Neural cell (in vitro differentiated cells): ENCODE results near the gene TPD52L2. TPM values are rescaled to one million over a fixed set of nuclear protein-coding genes. Genes with fewer than 3 reads are reported as not detected.

Experiments used
- H2AFZ ChIP-seq: fragments of 200-600, 300-800 bp; sonication (generic), shearing (Covaris generic); 2 replicates; pipeline ENCODE4 v1.6.0; 2014; ENCODE audit warnings: low read depth, mild to moderate bottlenecking, antibody characterized with exemption, low read length, moderate library complexity
- H3F3A ChIP-seq: fragments of 200-600 bp; shearing (Covaris generic); 2 replicates; pipeline ENCODE4 v1.6.1; 2016; ENCODE audit warnings: mild to moderate bottlenecking, moderate library complexity, mixed read lengths, antibody characterized with exemption, low read length; ENCODE audit not compliant: insufficient read depth, poor library complexity, severe bottlenecking
- H3K27ac ChIP-seq: fragments of 200-600, 300-800 bp; sonication (generic), shearing (Covaris generic); 2 replicates; pipeline ENCODE4 v1.5.1; 2014; ENCODE audit warnings: mild to moderate bottlenecking, low read length, moderate library complexity
- H3K27me3 ChIP-seq: fragments of 300-800, 200-600 bp; sonication (generic), shearing (Covaris generic); 2 replicates; pipeline ENCODE4 v1.6.0; 2014; ENCODE audit warnings: mild to moderate bottlenecking, low read depth, low read length, moderate library complexity; ENCODE audit not compliant: insufficient read depth
- H3K36me3 ChIP-seq: fragments of 300-800, 200-600 bp; sonication (generic), shearing (Covaris generic); 2 replicates; pipeline ENCODE4 v1.5.1; 2014; ENCODE audit warnings: mild to moderate bottlenecking, antibody characterized with exemption, low read length, moderate library complexity; ENCODE audit not compliant: insufficient read depth
- H3K4me2 ChIP-seq: fragments of 300-800, 200-600 bp; sonication (generic), shearing (Covaris generic); 2 replicates; pipeline ENCODE4 v1.6.0; 2014; ENCODE audit warnings: mild to moderate bottlenecking, low read length
- H3K4me3 ChIP-seq: fragments of 300-800, 200-600 bp; sonication (generic), shearing (Covaris generic); 2 replicates; pipeline ENCODE4 v1.5.1; 2014; ENCODE audit warnings: mild to moderate bottlenecking, low read length, moderate library complexity
- H3K79me2 ChIP-seq: fragments of 200-600 bp; shearing (Covaris generic); replicated peaks from 2 replicates; pipeline ENCODE4 v1.6.0; 2014; ENCODE audit warnings: mild to moderate bottlenecking, low read length, moderate library complexity; ENCODE audit not compliant: insufficient read depth
- H3K9ac ChIP-seq: fragments of 300-800, 200-600 bp; sonication (generic), shearing (Covaris generic); 2 replicates; pipeline ENCODE4 v1.6.1; 2016; ENCODE audit warnings: mild to moderate bottlenecking, low read length, mixed read lengths
- H3K9me2 ChIP-seq: fragments of 200-600 bp; shearing (Covaris generic); 2 replicates; pipeline ENCODE4 v1.6.1; 2016; ENCODE audit warnings: mild to moderate bottlenecking, low read length, mixed read lengths; ENCODE audit not compliant: insufficient read depth
- H3K9me3 ChIP-seq: fragments of 200-600, 300-800 bp; sonication (generic), shearing (Covaris generic); 2 replicates; pipeline ENCODE4 v1.6.1; 2016; ENCODE audit warnings: mild to moderate bottlenecking, mixed run types, low read length, moderate library complexity, mixed read lengths
- H4K20me1 ChIP-seq: fragments of 200-600 bp; shearing (Covaris generic); 2 replicates; pipeline ENCODE4 v1.6.1; 2016; ENCODE audit warnings: mild to moderate bottlenecking, mixed run types; ENCODE audit not compliant: insufficient read depth
- EP300 ChIP-seq: fragments of 450-650 bp; conservative IDR thresholded peaks from 2 replicates; pipeline ENCODE4 v1.6.1; 2014; ENCODE audit warnings: antibody characterized with exemption, mild to moderate bottlenecking, moderate library complexity; ENCODE audit not compliant: poor library complexity, severe bottlenecking
- EZH2 ChIP-seq: fragments of 200-600, 300-800 bp; shearing (Covaris generic), sonication (generic); IDR thresholded peaks from 2 replicates; pipeline ENCODE4 v1.6.1; 2014; ENCODE audit warnings: antibody characterized with exemption, low read length, borderline replicate concordance, mild to moderate bottlenecking; ENCODE audit not compliant: insufficient read depth, poor library complexity, severe bottlenecking
- MXI1 ChIP-seq: fragments of 450-650 bp; conservative IDR thresholded peaks from 2 replicates; pipeline ENCODE4 v1.6.1; 2014; ENCODE audit warnings: antibody characterized with exemption, mild to moderate bottlenecking; ENCODE audit not compliant: poor library complexity, severe bottlenecking
- POLR2AphosphoS5 ChIP-seq: IDR thresholded peaks from 2 replicates; pipeline ENCODE4 v1.6.1; 2012
- RAD21 ChIP-seq: fragments of 450-650 bp; conservative IDR thresholded peaks from 2 replicates; pipeline ENCODE4 v1.6.1; 2014; ENCODE audit warnings: antibody characterized with exemption, mild to moderate bottlenecking, moderate library complexity
- REST ChIP-seq: IDR thresholded peaks from 2 replicates; pipeline ENCODE4 v1.6.1; 2012; ENCODE audit warnings: borderline replicate concordance
- SMC3 ChIP-seq: fragments of 450-650 bp; conservative IDR thresholded peaks from 2 replicates; pipeline ENCODE4 v1.6.1; 2014; ENCODE audit warnings: antibody characterized with exemption, mild to moderate bottlenecking, moderate library complexity; ENCODE audit not compliant: poor library complexity
- TAF1 ChIP-seq: IDR thresholded peaks from 2 replicates; pipeline ENCODE4 v1.6.1; 2012; ENCODE audit warnings: low read depth
- polyA plus RNA-seq: library from polyadenylated mRNA; depleted of rRNA; stranded (reverse); fragments of >200 nt; gene quantifications from 2 replicates; pipeline ENCODE4 v1.2.3, GENCODE V29; 2014
- TF ChIP-seq, protein P1 (sequence below): fragments of 450-650 bp; IDR thresholded peaks from 2 replicates; pipeline ENCODE4 v1.5.1; 2014; ENCODE audit warnings: antibody characterized with exemption, mild to moderate bottlenecking, moderate library complexity; ENCODE audit not compliant: poor library complexity, severe bottlenecking

Gene TPD52L2
- polyA plus RNA-seq, 1 donor from 2014 or later = 142 TPM

GRCh38 chr20:63892402-63892801 is 27.3 kb downstream of the TPD52L2 start:
- H3K9me2 ChIP-seq = no peaks in the 10 kb centered on the region
- no peak overlapping the region for H3K4me2 ChIP-seq
- H3K4me3 ChIP-seq = no peak overlapping the region
- no peak overlapping the region for H3K9ac ChIP-seq
- H4K20me1 ChIP-seq = peaks cover 7% of the 10 kb centered on the region
- H3K79me2 ChIP-seq = peaks cover 19% of the 10 kb centered on the region
- no peak for TF ChIP-seq POLR2AphosphoS5
- H3K36me3 ChIP-seq = no peaks in the 10 kb centered on the region
- no peak overlapping the region for H2AFZ ChIP-seq
- H3K27ac ChIP-seq = no peak overlapping the region
- no peaks in the 10 kb centered on the region for H3K9me3 ChIP-seq
- no peaks in the 10 kb centered on the region for H3F3A ChIP-seq
- no peaks in the 10 kb centered on the region for H3K27me3 ChIP-seq

DNA sequence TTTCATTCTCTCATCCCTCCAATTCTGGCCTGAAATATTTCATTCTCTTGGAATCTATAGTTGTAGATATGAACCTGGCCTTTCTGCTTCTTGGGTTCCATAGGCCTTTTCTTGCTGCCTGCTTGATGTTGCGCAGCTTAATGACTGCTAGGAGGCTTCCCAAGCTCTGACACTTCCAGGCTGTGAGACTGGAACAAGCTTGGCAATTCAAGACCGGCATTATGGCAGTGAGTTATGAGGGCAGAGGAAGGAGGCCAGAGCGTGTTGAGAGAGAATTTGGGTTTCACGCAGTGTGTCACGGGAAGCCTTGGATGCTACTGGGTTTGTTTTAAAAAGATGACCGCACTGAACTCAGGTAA is 28.9 kb downstream of the TPD52L2 start:
- no peaks in the 10 kb centered on the region for H3K36me3 ChIP-seq
- no peak overlapping the region for H3K4me2 ChIP-seq
- peak overlapping the region; percentile 88 for H3K4me3 ChIP-seq
- H3K9me3 ChIP-seq = no peaks in the 10 kb centered on the region
- H3K9ac ChIP-seq = peak overlapping the region; percentile 60
- H3K27ac ChIP-seq = no peak overlapping the region
- peaks cover 16% of the 10 kb centered on the region for H4K20me1 ChIP-seq
- TF ChIP-seq EP300 (no peak), REST (no peak), EZH2 (no peak), SMC3 (no peak), MXI1 (no peak), TAF1 (no peak), RAD21 (no peak), POLR2AphosphoS5 (no peak)
- no peaks in the 10 kb centered on the region for H3K9me2 ChIP-seq
- no peaks in the 10 kb centered on the region for H3F3A ChIP-seq
- H2AFZ ChIP-seq = peak overlapping the region; percentile 65
- H3K79me2 ChIP-seq = peaks cover 30% of the 10 kb centered on the region
- H3K27me3 ChIP-seq = no peaks in the 10 kb centered on the region

GRCh38 chr20:63894358-63895201 is 29.5 kb downstream of the TPD52L2 start, which contains the start of gene DNAJC5:
TSS of gene DNAJC5 (plus strand) at chr20:63895126. CDS start at chr20:63928346, 33,220 bp downstream.
- H4K20me1 ChIP-seq = peaks cover 19% of the 10 kb centered on the region
- H3K79me2 ChIP-seq = peaks cover 36% of the 10 kb centered on the region
- H3K4me3 ChIP-seq = peak within 1 kb of the TSS; percentile 88
- H3K9me3 ChIP-seq = no peaks in the 10 kb centered on the region
- H3F3A ChIP-seq = no peaks in the 10 kb centered on the region
- peak within 1 kb of the TSS; percentile 73 for H3K9ac ChIP-seq
- H2AFZ ChIP-seq = peak within 1 kb of the TSS; percentile 65
- H3K4me2 ChIP-seq = peak within 1 kb of the TSS; percentile 93
- no peaks in the 10 kb centered on the region for H3K36me3 ChIP-seq
- peak within 1 kb of the TSS; percentile 39 for H3K27ac ChIP-seq
- H3K27me3 ChIP-seq = no peaks in the 10 kb centered on the region
- TF ChIP-seq MXI1 (peak; percentile 93), EP300 (peak; percentile 73), TAF1 (peak; percentile 51), SMC3 (peak; percentile 29), RAD21 (no peak), POLR2AphosphoS5 (peak; percentile 73), EZH2 (no peak), REST (no peak)
- TF ChIP-seq, protein P1, sequence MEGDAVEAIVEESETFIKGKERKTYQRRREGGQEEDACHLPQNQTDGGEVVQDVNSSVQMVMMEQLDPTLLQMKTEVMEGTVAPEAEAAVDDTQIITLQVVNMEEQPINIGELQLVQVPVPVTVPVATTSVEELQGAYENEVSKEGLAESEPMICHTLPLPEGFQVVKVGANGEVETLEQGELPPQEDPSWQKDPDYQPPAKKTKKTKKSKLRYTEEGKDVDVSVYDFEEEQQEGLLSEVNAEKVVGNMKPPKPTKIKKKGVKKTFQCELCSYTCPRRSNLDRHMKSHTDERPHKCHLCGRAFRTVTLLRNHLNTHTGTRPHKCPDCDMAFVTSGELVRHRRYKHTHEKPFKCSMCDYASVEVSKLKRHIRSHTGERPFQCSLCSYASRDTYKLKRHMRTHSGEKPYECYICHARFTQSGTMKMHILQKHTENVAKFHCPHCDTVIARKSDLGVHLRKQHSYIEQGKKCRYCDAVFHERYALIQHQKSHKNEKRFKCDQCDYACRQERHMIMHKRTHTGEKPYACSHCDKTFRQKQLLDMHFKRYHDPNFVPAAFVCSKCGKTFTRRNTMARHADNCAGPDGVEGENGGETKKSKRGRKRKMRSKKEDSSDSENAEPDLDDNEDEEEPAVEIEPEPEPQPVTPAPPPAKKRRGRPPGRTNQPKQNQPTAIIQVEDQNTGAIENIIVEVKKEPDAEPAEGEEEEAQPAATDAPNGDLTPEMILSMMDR = no peak
- no peaks in the 10 kb centered on the region for H3K9me2 ChIP-seq
